ENCODE measurements around the gene TBRG4.

TBRG4 gene

DNA sequence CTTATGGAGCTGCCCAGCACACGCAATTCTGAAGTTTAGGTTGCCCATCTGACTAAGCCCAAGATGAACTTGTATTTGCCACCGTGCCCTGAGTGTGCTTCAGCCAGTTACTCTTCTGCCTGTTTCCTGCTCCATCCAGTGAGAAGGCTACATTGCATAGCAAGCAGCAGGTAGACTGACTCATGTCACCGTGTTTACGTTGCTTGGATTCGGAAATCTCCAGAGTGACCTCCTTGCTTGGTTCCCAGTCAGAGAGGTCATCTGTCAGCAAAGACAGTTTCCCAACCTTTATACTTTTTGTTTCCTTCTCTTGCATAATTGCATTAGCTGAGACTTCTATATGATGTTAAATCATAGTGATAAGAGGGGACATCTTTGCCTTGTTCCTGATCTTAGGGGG is 53.6 kb downstream of the TBRG4 start:
- DNase-seq (ENCODE audit: low read depth in 2 of 2) = no peak
- TF ChIP-seq, protein P1, sequence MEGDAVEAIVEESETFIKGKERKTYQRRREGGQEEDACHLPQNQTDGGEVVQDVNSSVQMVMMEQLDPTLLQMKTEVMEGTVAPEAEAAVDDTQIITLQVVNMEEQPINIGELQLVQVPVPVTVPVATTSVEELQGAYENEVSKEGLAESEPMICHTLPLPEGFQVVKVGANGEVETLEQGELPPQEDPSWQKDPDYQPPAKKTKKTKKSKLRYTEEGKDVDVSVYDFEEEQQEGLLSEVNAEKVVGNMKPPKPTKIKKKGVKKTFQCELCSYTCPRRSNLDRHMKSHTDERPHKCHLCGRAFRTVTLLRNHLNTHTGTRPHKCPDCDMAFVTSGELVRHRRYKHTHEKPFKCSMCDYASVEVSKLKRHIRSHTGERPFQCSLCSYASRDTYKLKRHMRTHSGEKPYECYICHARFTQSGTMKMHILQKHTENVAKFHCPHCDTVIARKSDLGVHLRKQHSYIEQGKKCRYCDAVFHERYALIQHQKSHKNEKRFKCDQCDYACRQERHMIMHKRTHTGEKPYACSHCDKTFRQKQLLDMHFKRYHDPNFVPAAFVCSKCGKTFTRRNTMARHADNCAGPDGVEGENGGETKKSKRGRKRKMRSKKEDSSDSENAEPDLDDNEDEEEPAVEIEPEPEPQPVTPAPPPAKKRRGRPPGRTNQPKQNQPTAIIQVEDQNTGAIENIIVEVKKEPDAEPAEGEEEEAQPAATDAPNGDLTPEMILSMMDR (IDR thresholded peaks at IDR 0.05; ENCODE audit: low read depth, low read length) = no peak
- H3K4me3 ChIP-seq (replicated peaks in 1 of 2; ENCODE audit: low read depth in 2 of 2, low read length in 2 of 2) = no peak overlapping the region

DNA sequence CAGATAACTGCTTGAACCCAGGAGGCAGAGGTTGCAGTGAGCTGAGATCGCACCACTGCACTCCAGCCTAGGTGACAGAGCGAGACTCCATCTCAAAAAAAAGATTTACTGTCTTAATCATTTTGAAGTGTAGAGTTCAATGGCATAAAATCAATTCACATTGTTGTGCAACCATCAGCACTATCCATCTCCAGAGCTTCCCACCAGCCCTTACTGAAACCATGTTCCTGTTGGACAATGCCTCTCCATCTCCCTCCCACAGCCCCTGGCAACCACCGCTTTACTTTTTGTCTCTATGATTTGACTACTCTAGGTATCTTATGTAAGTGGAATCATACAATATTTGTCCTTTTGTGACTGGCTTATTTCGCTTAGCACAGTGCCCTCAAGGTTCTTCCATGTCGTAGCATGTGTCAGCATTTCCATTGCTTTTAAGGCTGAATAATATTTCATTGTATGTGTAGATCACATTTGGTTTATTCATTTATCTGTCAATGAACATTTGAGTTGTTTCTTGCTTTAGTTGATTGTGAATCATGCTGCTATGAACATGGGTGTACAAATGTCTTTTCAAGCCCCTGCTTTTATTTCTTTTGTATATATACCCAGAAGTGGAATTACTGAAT is 55.8 kb downstream of the TBRG4 start:
- no peak overlapping the region for H3K4me3 ChIP-seq (replicated peaks in 1 of 2; ENCODE audit: low read depth in 2 of 2, low read length in 2 of 2)
- TF ChIP-seq, protein P1 (IDR thresholded peaks at IDR 0.05; ENCODE audit: low read depth, low read length) = no peak
- no peak for DNase-seq (ENCODE audit: low read depth in 2 of 2)

DNA sequence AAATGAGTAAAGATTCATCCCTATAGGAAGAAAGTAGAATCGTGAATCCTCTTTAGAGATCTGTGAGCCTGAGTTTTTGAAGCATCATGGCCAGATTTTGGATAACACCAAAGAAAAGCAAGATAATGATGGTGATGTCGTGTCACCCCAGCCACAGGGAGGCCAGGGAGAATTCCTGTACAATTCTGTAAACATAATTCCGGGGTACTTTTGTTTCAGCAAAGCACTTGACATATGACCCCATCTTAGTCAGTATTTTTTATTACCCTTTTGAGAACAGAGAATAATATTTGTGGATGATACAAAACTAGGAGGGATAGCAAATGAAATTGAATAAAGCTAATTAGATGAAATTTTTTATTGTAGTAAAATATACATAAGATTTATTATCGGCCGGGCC is 56.5 kb downstream of the TBRG4 start:
- no peak overlapping the region for H3K4me3 ChIP-seq (replicated peaks in 1 of 2; ENCODE audit: low read depth in 2 of 2, low read length in 2 of 2)
- TF ChIP-seq, protein P1 (IDR thresholded peaks at IDR 0.05; ENCODE audit: low read depth, low read length) = no peak
- DNase-seq (ENCODE audit: low read depth in 2 of 2) = no peak

DNA sequence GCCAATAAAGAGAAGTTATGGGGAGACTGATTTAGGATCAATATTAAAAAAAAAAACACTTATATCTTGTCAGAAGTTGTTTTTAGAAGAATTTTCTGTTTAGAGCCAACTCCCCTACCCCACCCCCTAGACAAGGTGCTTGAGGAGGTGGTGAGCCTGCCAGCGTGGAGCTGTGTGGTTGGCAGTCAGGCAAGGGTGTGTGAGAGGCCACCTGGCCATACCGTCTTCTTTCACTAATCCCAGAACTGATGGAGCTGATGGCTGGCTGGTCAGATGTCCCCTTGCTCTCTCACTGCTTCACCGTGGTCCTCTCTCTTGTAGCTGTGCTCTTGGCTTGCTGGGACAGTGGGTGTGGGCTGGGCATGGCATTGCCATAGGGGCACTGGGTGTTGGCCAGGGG is 57.1 kb downstream of the TBRG4 start:
- no peak for DNase-seq (ENCODE audit: low read depth in 2 of 2)
- no peak overlapping the region for H3K4me3 ChIP-seq (replicated peaks in 1 of 2; ENCODE audit: low read depth in 2 of 2, low read length in 2 of 2)
- TF ChIP-seq, protein P1 (IDR thresholded peaks at IDR 0.05; ENCODE audit: low read depth, low read length) = no peak

DNA sequence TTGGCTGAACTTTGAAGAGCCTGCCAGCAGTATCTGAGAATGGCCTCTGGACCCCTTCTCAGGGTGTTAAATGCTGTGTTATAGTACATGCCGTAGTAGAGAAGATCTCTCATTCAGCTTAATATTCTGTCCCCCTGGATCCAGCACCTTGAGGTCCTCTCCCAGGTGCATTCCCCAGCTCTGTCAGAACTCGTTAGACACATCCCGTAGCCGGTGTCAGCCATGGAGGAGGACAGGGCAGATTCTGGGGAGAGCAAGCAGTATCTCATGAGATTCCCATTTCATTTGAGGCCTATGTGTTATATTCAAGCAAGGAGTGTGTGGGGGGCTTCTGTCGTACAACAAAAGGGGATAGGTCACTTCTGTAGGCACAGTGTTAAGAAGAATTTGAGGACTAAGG is 57.6 kb downstream of the TBRG4 start:
- H3K4me3 ChIP-seq (replicated peaks in 1 of 2; ENCODE audit: low read depth in 2 of 2, low read length in 2 of 2) = no peak overlapping the region
- TF ChIP-seq, protein P1 (IDR thresholded peaks at IDR 0.05; ENCODE audit: low read depth, low read length) = no peak
- no peak for DNase-seq (ENCODE audit: low read depth in 2 of 2)

DNA sequence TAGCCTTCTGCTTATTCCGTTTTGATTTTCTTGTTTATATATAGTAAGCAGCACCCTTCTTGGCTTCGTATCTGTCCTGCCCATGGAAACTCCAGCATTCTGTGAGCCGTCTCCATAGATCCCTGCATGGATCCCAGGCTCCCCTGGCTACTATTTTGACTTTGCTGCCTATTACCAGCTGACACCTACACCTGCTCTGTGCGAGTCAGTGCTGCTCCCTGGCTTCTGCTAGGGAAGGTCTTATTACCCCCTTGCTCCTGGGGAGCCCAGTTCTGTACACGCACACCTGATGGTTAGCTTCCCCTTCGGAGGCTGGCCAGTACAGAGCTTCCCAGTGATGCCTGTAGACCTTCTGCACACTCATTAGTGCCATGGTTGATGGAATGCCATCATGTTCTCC is 58.1 kb downstream of the TBRG4 start:
- H3K4me3 ChIP-seq (replicated peaks in 1 of 2; ENCODE audit: low read depth in 2 of 2, low read length in 2 of 2) = no peak overlapping the region
- TF ChIP-seq, protein P1 (IDR thresholded peaks at IDR 0.05; ENCODE audit: low read depth, low read length) = no peak
- DNase-seq (ENCODE audit: low read depth in 2 of 2) = no peak

DNA sequence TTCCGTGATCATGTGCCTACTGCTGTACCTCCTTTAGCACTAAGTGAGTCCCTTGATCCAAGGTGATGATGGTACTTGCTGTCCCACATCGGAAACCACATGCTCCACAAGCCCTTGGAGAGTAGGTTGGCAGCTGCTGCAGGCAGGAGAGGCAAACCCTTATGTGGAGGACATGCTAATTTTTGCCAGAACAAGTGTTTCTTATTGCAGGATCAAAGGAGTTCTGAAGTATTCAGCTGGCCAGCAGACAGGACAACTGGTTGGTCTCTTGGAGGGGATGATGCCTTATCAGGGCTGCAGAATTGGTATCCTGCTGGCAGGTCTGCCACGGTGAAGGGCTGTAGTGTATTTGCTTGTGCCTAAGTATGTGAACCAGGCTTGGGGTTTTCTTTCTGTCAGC is 59.5 kb downstream of the TBRG4 start:
- DNase-seq (ENCODE audit: low read depth in 2 of 2) = no peak
- no peak overlapping the region for H3K4me3 ChIP-seq (replicated peaks in 1 of 2; ENCODE audit: low read depth in 2 of 2, low read length in 2 of 2)
- TF ChIP-seq, protein P1 (IDR thresholded peaks at IDR 0.05; ENCODE audit: low read depth, low read length) = no peak
